ENCODE data around the gene MAST2. TPM values are rescaled to one million over a fixed set of nuclear protein-coding genes. Genes with fewer than 3 reads are reported as not detected.

MAST2 gene
- total RNA-seq, 6 donors from 2014 or later = 16.0 to 77.8 (median 26.4) TPM

- no peak overlapping the region for H3K4me3 ChIP-seq
- H3K4me1 ChIP-seq = no peaks in the 10 kb centered on the region
- no peaks in the 10 kb centered on the region for H3K36me3 ChIP-seq
- no peak for DNase-seq
- H3K27ac ChIP-seq = no peak overlapping the region
- TF ChIP-seq POLR2AphosphoS5 (IDR thresholded peaks at IDR 0.05) (no peak), POLR2A (IDR thresholded peaks at IDR 0.05) (no peak), EP300 (IDR thresholded peaks at IDR 0.05) (no peak)
- TF ChIP-seq, protein P1, sequence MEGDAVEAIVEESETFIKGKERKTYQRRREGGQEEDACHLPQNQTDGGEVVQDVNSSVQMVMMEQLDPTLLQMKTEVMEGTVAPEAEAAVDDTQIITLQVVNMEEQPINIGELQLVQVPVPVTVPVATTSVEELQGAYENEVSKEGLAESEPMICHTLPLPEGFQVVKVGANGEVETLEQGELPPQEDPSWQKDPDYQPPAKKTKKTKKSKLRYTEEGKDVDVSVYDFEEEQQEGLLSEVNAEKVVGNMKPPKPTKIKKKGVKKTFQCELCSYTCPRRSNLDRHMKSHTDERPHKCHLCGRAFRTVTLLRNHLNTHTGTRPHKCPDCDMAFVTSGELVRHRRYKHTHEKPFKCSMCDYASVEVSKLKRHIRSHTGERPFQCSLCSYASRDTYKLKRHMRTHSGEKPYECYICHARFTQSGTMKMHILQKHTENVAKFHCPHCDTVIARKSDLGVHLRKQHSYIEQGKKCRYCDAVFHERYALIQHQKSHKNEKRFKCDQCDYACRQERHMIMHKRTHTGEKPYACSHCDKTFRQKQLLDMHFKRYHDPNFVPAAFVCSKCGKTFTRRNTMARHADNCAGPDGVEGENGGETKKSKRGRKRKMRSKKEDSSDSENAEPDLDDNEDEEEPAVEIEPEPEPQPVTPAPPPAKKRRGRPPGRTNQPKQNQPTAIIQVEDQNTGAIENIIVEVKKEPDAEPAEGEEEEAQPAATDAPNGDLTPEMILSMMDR (IDR thresholded peaks at IDR 0.05) = no peak
- no peaks in the 10 kb centered on the region for H3K27me3 ChIP-seq
- ATAC-seq (ENCODE audit: low FRiP score in 2 of 2) = no peak
- H3K9me3 ChIP-seq = peaks cover 0 to 7% (median 0%) of the 10 kb centered on the region in 4 donors
- WGBS, 2 donors = 91 to 94% methylated on average over 2 of the region's 2 CpGs
Measured at GRCh38 chr1:45982359-45982758, 178.9 kb downstream of the MAST2 start.

- TF ChIP-seq POLR2A (IDR thresholded peaks at IDR 0.05) = no peak
- no peak for TF ChIP-seq EP300 (IDR thresholded peaks at IDR 0.05)
- TF ChIP-seq POLR2AphosphoS5 (IDR thresholded peaks at IDR 0.05) = no peak
- TF ChIP-seq, protein P1 (IDR thresholded peaks at IDR 0.05) = no peak
- H3K9me3 ChIP-seq = peaks cover 0 to 7% (median 0%) of the 10 kb centered on the region in 4 donors
- H3K27ac ChIP-seq = no peak overlapping the region
- no peaks in the 10 kb centered on the region for H3K27me3 ChIP-seq
- no peaks in the 10 kb centered on the region for H3K36me3 ChIP-seq
- no peak for ATAC-seq (ENCODE audit: low FRiP score in 2 of 2)
- H3K4me1 ChIP-seq = no peaks in the 10 kb centered on the region
- H3K4me3 ChIP-seq = no peak overlapping the region
- no peak for DNase-seq
Measured at GRCh38 chr1:45983967-45984366, 180.6 kb downstream of the MAST2 start.

GRCh38 chr1:45987204-45987603 is 183.8 kb downstream of the MAST2 start:
- H3K4me3 ChIP-seq = no peak overlapping the region
- ATAC-seq (ENCODE audit: low FRiP score in 2 of 2) = no peak
- H3K36me3 ChIP-seq = no peaks in the 10 kb centered on the region
- H3K27me3 ChIP-seq = no peaks in the 10 kb centered on the region
- no peak for DNase-seq
- H3K9me3 ChIP-seq = no peaks in the 10 kb centered on the region
- TF ChIP-seq, protein P1 (IDR thresholded peaks at IDR 0.05) = no peak
- TF ChIP-seq POLR2A (IDR thresholded peaks at IDR 0.05) (no peak), POLR2AphosphoS5 (IDR thresholded peaks at IDR 0.05) (no peak), EP300 (IDR thresholded peaks at IDR 0.05) (no peak)
- no peak overlapping the region for H3K27ac ChIP-seq
- 96% methylated on average over 4 of the region's 4 CpGs for WGBS, 2 donors
- H3K4me1 ChIP-seq = no peaks in the 10 kb centered on the region

- H3K9me3 ChIP-seq = no peaks in the 10 kb centered on the region
- H3K36me3 ChIP-seq = no peaks in the 10 kb centered on the region
- ATAC-seq (ENCODE audit: low FRiP score in 2 of 2) = no peak
- TF ChIP-seq, protein P1 (IDR thresholded peaks at IDR 0.05) = no peak
- no peak for TF ChIP-seq POLR2A (IDR thresholded peaks at IDR 0.05)
- no peak for TF ChIP-seq POLR2AphosphoS5 (IDR thresholded peaks at IDR 0.05)
- no peak for TF ChIP-seq EP300 (IDR thresholded peaks at IDR 0.05)
- no peak for DNase-seq
- no peak overlapping the region for H3K27ac ChIP-seq
- H3K27me3 ChIP-seq = no peaks in the 10 kb centered on the region
- WGBS, 2 donors = 87 to 96% methylated on average over 2 of the region's 2 CpGs
- no peak overlapping the region for H3K4me3 ChIP-seq
- no peaks in the 10 kb centered on the region for H3K4me1 ChIP-seq
Measured at GRCh38 chr1:45989249-45989648, 185.8 kb downstream of the MAST2 start.

- no peak for TF ChIP-seq EP300 (IDR thresholded peaks at IDR 0.05)
- TF ChIP-seq, protein P1 (IDR thresholded peaks at IDR 0.05) = no peak
- no peaks in the 10 kb centered on the region for H3K27me3 ChIP-seq
- H3K4me1 ChIP-seq = no peaks in the 10 kb centered on the region
- peaks cover 0 to 6% (median 0%) of the 10 kb centered on the region in 4 donors for H3K36me3 ChIP-seq
- 92 to 98% methylated on average over 6 of the region's 6 CpGs for WGBS, 2 donors
- ATAC-seq (ENCODE audit: low FRiP score in 2 of 2) (no peak), DNase-seq (no peak)
- H3K4me3 ChIP-seq = no peak overlapping the region
- no peaks in the 10 kb centered on the region for H3K9me3 ChIP-seq
- no peak overlapping the region for H3K27ac ChIP-seq
Measured at GRCh38 chr1:45994423-45994822, 191.0 kb downstream of the MAST2 start.

All from upper lobe of left lung (tissue), 6 donors.